Smooth muscle cell of bladder (primary cell): ENCODE results near the gene PPP2CA. TPM values are rescaled to one million over a fixed set of nuclear protein-coding genes. Genes with fewer than 3 reads are reported as not detected.

Experiments used
- total RNA-seq: library from RNA; depleted of rRNA; stranded (reverse); fragments of >200 nt; gene quantifications from 2 replicates; pipeline ENCODE4 v1.2.3, GENCODE V29; 2014

PPP2CA gene
- 43.4 and 55.8 TPM in 2 replicates for total RNA-seq

DNA sequence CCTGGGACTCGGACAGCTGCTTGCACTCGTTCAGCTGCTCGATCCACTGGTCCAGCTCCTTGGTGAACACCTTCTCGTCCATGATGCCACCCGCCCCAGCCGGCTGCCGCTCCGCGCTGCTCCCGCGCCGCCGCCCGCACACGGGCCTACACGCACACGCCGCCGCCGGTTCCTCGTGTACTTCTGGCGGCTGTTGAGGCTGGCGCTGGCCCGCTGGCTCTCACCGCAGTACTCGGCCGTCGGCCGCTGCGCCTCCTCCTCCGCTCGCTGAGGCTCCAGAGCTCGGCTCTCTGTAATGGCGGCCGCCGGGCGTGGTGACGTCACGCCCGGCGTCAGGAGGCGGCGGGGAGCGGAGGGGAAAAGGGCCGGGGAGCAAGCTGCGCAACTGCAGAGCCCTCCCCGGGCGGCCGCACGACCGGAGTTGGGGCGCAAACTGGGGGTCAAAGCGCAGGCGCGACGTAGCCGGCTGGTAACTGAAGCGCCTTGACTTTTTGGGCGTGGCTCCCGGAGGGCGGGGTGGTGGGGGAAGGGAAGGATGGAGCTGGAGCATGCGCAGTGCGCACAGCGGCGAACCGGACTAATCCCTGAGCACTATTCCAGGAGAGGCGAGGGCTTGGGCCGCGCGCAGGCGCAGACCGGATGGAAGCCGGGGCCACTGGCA is at the start of gene PPP2CA:
TSS of gene PPP2CA (minus strand) at position 294 of the 661 bp plus-strand sequence. CDS start at position 82, 212 bp downstream.

DNA sequence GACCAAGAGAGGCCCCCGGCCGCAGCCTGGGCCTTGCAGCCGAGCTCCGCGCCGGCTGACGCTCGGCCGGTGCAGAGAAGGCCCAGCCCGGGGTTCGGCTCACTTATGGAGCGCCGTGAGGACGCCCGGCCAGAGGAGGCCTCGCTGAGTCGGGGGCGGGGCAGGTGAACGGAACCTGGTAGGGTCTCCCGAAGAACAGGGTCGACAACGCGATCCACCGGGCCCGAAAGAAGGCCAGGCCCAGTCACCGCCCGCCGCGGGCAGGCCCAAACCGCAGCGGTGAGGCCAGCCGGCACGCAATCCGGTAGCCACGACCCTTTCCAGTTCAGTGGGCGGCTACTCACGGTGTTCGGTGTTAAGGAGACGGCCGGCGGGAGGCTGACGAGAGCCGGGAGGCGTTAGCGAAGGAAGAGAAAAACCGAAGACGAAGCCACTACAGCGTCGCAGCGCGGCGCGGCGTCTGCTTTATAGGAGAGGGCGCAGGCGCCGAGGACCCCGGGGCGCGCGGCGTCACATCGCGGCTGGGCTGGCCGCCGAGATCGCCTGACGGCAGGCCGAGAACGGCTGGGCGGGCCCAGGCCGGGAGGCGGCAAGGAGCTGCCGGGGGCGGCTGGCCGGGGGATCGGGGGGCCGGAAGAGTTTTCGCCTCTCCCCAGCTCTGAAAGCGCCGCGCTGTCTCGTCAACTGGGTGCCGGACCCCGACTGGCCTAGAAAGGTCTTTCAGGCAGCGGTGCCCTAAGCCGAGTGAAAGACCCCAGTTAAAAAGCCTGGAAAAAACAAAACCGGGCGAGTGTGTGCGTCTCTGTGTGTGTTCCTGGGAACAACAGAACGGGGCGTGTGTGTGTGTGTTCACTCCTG is 49.1 kb downstream of the PPP2CA start, which contains the start of gene SKP1:
TSS of gene SKP1 (minus strand) at position 440 of the 858 bp plus-strand sequence. CDS start 2,928 bp downstream, outside the sequence.

Other genes starting within 250 kb of the PPP2CA start
- gene VDAC1, start 221.1 kb downstream of the PPP2CA start, total RNA-seq: 293 and 373 TPM in 2 replicates
- 0.28 and 0.55 TPM in 2 replicates for gene TCF7, start 111.4 kb downstream of the PPP2CA start, total RNA-seq
- 233 and 320 TPM in 2 replicates for gene SKP1, start 49.1 kb downstream of the PPP2CA start, total RNA-seq
- 1.7 and 2.1 TPM in 2 replicates for gene CDKL3, start 141.1 kb upstream of the PPP2CA start, total RNA-seq
- 19.1 and 21.6 TPM in 2 replicates for gene UBE2B, start 145.5 kb upstream of the PPP2CA start, total RNA-seq
- 23.8 and 29.9 TPM in 2 replicates for gene CDKN2AIPNL, start 185.8 kb upstream of the PPP2CA start, total RNA-seq